Breast epithelium (tissue), 4 donors: ENCODE measurements around the gene SAFB2. TPM values are rescaled to one million over a fixed set of nuclear protein-coding genes. Genes with fewer than 3 reads are reported as not detected.

Experiments used
- DNase-seq, 2 donors: peaks; one replicate each; pipeline ENCODE4 v3.0.0-alpha.2; 2019; ENCODE audit warnings: low spot score in 2 of 2
- H3K27ac ChIP-seq, 2 donors: fragments of 200-600 bp; sonication (generic) in 1 of 2; one replicate each; pipeline ENCODE4 v1.5.1; 2016 to 2019; ENCODE audit warnings: mild to moderate bottlenecking in 1 of 2
- H3K27me3 ChIP-seq, 2 donors: fragments of 200-600 bp; sonication (generic) in 1 of 2; one replicate each; pipeline versions ENCODE4 v1.5.1 to v1.6.0; 2017 to 2019; ENCODE audit warnings: control low read depth in 1 of 2, mild to moderate bottlenecking in 1 of 2
- H3K36me3 ChIP-seq: fragments of 200-600 bp; one replicate; pipeline ENCODE4 v1.5.1; 2019
- H3K4me1 ChIP-seq, 2 donors: fragments of 200-600 bp; sonication (generic); one replicate each; pipeline ENCODE4 v1.5.1; 2016 to 2019; ENCODE audit warnings: control low read depth in 1 of 2
- H3K4me3 ChIP-seq, 3 donors: fragments of 200-600 bp; sonication (generic); 1 replicate in 2 of 3; 2 replicates in 1 of 3; pipeline ENCODE4 v1.5.1; 2016 to 2019; ENCODE audit warnings: mild to moderate bottlenecking in 3 of 3, moderate library complexity in 2 of 3
- H3K9me3 ChIP-seq, 2 donors: fragments of 200-600 bp; sonication (generic) in 1 of 2; one replicate each; pipeline ENCODE4 v1.5.1; 2016 to 2019; ENCODE audit warnings: control low read depth in 1 of 2
- POLR2A ChIP-seq: fragments of 450-650 bp; IDR thresholded peaks from one replicate; pipeline ENCODE4 v1.6.1; 2016; ENCODE audit warnings: antibody characterized with exemption, mild to moderate bottlenecking, moderate library complexity
- POLR2AphosphoS5 ChIP-seq, 3 donors: sonication (generic); formaldehyde crosslinking; IDR thresholded peaks; one replicate each; pipeline ENCODE4 v1.6.1; 2017; ENCODE audit warnings: antibody characterized with exemption in 3 of 3
- intact Hi-C: fragments of 100-400 bp; cut with DNase I; formaldehyde crosslinking; loops from one replicate; pipeline ENCODE4 v1.15.1; 2023; ENCODE audit warnings: low total_unique reads
- total RNA-seq, 3 donors: library from RNA; depleted of rRNA; stranded (reverse); fragments of >200 nt; gene quantifications; one replicate each; pipeline ENCODE4 v1.1.0, GENCODE V29; 2016
- TF ChIP-seq, protein P1 (sequence below), 3 donors: fragments of 450-650 bp; IDR thresholded peaks; one replicate each; pipeline ENCODE4 v1.5.1; 2016 to 2017; ENCODE audit warnings: antibody characterized with exemption in 3 of 3, mild to moderate bottlenecking in 3 of 3, moderate library complexity in 3 of 3

SAFB2 gene
- total RNA-seq, 3 donors from 2014 or later, result 46.4 to 68.8 (median 62.1) TPM

DNA sequence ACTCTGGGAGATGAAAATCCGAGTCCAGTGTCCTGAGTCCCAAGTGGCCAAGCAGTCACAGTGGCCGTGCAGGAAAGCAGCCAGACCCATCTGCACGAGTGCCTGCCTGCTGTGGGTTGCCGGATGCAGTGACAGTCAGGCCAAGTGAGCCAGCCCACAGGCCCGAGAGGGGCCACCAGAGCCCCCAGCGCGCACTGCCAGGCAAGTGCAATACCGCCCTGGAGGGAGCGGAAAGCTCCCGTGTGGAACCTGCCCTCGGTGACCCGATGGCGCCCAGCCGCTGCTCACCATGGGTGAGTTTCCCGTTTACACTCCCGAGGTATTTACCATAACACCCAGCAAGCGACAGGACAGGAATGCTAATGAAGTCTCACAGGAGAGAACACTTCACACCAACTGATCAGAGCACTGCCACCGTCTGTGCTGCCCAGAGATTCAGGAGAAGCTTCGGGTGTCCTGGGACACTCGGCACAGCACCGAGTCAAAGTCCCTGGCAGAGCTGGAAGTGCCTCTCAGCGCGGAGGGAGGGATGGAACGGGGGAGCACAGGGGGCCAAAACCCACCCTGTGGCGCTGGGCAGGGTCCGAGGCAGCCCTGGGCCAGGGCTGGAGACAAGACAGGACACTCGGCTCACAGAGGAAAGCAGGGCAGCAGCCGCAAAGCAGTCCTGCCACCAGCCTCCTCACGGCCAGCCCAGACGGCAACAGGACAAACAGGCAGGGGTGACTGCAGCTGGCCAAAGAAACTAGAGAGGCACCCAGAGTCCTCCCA is 33.5 kb downstream of the SAFB2 start:
- no peak overlapping the region for H3K27ac ChIP-seq
- no peak overlapping the region for H3K4me3 ChIP-seq
- no peaks in the 10 kb centered on the region for H3K27me3 ChIP-seq
- no peak for TF ChIP-seq POLR2A
- TF ChIP-seq POLR2AphosphoS5 (IDR thresholded peaks at IDR 0.05), result no peak
- H3K4me1 ChIP-seq, result peaks cover 0 to 6% of the 10 kb centered on the region in 2 donors
- no peaks in the 10 kb centered on the region for H3K9me3 ChIP-seq
- intact Hi-C loops, result no loop called here
- no peak for DNase-seq
- H3K36me3 ChIP-seq, result peaks cover 25% of the 10 kb centered on the region

DNA sequence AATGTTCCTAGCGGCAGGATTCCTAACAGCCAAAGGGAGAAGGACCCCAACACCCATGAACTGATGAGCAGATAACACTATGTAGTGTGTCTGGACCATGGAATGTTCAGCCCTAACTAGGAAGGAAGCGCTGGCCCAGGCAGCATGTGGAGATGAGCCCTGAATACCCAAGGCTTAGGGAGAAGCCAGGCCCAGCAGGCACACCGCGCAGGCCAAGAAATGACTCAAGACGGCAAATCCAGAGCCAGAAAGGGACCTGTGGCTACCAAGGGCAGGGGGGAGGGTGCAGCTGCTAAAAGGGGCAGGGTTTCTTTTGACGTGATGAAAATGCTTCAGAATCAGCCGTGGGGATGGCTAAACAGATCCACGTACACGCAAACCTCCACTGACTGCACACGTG is 34.1 kb downstream of the SAFB2 start:
- Histone ChIP-seq H3K4me1 (peaks cover 0 to 6% of the 10 kb centered on the region in 2 donors), H3K36me3 (peaks cover 20% of the 10 kb centered on the region), H3K27ac (no peak overlapping the region), H3K4me3 (no peak overlapping the region), H3K9me3 (no peaks in the 10 kb centered on the region), H3K27me3 (no peaks in the 10 kb centered on the region)
- intact Hi-C loops, result no loop called here
- TF ChIP-seq POLR2AphosphoS5 (IDR thresholded peaks at IDR 0.05), result no peak
- no peak for TF ChIP-seq POLR2A
- TF ChIP-seq, protein P1, sequence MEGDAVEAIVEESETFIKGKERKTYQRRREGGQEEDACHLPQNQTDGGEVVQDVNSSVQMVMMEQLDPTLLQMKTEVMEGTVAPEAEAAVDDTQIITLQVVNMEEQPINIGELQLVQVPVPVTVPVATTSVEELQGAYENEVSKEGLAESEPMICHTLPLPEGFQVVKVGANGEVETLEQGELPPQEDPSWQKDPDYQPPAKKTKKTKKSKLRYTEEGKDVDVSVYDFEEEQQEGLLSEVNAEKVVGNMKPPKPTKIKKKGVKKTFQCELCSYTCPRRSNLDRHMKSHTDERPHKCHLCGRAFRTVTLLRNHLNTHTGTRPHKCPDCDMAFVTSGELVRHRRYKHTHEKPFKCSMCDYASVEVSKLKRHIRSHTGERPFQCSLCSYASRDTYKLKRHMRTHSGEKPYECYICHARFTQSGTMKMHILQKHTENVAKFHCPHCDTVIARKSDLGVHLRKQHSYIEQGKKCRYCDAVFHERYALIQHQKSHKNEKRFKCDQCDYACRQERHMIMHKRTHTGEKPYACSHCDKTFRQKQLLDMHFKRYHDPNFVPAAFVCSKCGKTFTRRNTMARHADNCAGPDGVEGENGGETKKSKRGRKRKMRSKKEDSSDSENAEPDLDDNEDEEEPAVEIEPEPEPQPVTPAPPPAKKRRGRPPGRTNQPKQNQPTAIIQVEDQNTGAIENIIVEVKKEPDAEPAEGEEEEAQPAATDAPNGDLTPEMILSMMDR (IDR thresholded peaks at IDR 0.05), result no peak
- DNase-seq, result no peak

DNA sequence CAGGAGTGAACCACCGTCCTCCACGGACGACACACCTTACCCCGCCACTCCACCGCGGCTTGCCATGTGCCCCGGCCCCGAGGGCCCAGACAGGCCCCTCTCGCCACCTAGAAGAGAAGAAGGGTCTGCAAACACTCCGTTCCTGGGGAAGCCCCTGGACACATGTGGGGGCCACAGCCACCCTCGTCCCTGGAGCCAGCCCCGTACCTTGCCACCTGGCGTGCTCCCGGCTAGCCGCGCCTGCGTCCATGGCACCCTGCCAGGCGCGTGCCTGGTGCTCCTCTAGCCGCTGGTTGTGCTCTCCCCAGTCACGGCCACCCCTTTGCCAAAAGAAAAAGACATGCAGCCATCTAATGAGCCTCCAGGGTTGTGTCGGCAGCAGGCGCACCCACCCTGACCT is 34.9 kb downstream of the SAFB2 start:
- no peak for DNase-seq
- peaks cover 0 to 6% of the 10 kb centered on the region in 2 donors for H3K4me1 ChIP-seq
- no peak for TF ChIP-seq POLR2A
- H3K36me3 ChIP-seq, result peaks cover 12% of the 10 kb centered on the region
- no peak overlapping the region for H3K4me3 ChIP-seq
- intact Hi-C loops, result no loop called here
- no peaks in the 10 kb centered on the region for H3K9me3 ChIP-seq
- H3K27ac ChIP-seq, result no peak overlapping the region
- H3K27me3 ChIP-seq, result no peaks in the 10 kb centered on the region

DNA sequence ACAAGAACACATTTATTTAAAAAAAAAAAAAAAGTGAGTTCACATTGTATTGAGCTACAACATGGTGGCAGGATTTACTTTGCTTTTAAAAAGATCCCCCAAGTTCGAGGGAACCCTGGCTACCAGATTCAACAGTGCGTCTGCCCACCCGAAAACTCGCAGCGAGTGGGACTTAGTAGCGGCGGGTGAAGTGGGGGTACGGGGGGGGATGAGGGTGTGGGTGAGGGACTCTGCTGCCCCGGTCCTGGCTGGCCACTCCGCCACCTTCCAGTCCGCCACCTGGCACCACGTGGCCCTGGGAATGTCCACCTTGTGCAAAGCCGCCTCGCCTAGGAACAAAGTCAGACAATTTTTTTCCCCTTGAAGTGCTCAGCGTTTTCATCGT is 35.5 kb downstream of the SAFB2 start:
- DNase-seq, result no peak
- intact Hi-C loops, result no loop called here
- Histone ChIP-seq H3K27me3 (no peaks in the 10 kb centered on the region), H3K4me3 (no peak overlapping the region), H3K4me1 (peaks cover 0 to 6% of the 10 kb centered on the region in 2 donors), H3K9me3 (no peaks in the 10 kb centered on the region), H3K36me3 (peaks cover 6% of the 10 kb centered on the region), H3K27ac (no peak overlapping the region)
- TF ChIP-seq, protein P1 (IDR thresholded peaks at IDR 0.05), result no peak
- TF ChIP-seq POLR2A (no peak), POLR2AphosphoS5 (IDR thresholded peaks at IDR 0.05) (no peak)

DNA sequence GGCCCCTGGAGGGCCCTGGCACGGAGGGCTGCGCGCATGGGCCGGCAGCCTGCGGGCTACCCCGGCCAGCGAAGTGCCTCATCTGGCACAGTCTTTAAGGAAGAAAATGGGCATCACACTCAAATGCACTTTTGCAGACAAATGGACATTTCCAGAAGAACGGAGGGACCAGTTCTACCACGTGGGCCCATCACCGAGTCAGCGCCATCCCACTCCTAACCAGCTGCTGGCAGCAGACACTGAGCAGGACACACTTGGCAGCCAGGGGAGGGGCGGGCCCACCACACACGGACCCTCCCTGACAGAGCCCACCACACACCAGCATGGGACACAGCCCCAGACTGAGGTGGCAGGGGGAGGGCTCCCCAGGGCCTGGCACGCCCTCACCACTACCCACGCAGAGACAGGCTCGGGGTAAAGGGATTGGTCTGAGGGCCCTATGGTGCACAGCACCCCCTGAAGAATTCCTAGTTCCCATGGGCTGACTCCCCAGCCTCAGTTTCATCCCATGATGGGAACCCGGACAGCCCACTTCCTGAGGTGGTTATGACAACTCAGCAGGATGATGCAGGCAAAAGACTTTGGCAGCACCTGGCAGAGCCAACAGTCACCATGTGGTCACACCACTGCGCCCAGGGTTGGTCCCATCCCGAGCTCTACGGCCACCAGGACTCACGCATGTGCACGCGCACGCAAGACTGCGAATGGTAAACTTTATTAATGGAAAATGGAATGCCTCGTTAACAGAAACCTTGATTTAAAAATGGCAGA is 36.1 kb downstream of the SAFB2 start:
- Histone ChIP-seq H3K9me3 (no peaks in the 10 kb centered on the region), H3K27ac (peak overlapping the region; percentile 60 to 71), H3K4me3 (peak overlapping the region in 1 of 3 donors; percentile 47), H3K27me3 (no peaks in the 10 kb centered on the region), H3K4me1 (peaks cover 0 to 6% of the 10 kb centered on the region in 2 donors), H3K36me3 (peaks cover 6% of the 10 kb centered on the region)
- intact Hi-C loops, result no loop called here
- DNase-seq, result no peak
- TF ChIP-seq, protein P1 (IDR thresholded peaks at IDR 0.05), result no peak
- TF ChIP-seq POLR2A (no peak), POLR2AphosphoS5 (IDR thresholded peaks at IDR 0.05) (no peak)
